ENCODE data around the gene PTPRG.
A peak's percentile ranks its signal among the peaks of the same experiment; 100 is the strongest.

PTPRG gene

GRCh38 chr3:61865466-61866152, 304.2 kb downstream of the PTPRG start:
- H3K18ac ChIP-seq (ENCODE audit: low read length): no peak overlapping the region
- H3K79me2 ChIP-seq (ENCODE audit: control insufficient read depth, insufficient read depth, low read length, poor library complexity): no peaks in the 10 kb centered on the region
- no peak overlapping the region for H3K4ac ChIP-seq (ENCODE audit: low read depth, low read length)
- no peak overlapping the region for H4K91ac ChIP-seq (ENCODE audit: low read depth, low read length)
- no peaks in the 10 kb centered on the region for H3K36me3 ChIP-seq (ENCODE audit: control insufficient read depth in 1 of 2, insufficient read depth in 2 of 2, low read length in 2 of 2)
- no peak for DNase-seq
- no peak overlapping the region for H2BK120ac ChIP-seq (ENCODE audit: insufficient read depth, low read length, poor library complexity)
- no peak overlapping the region for H2AFZ ChIP-seq (ENCODE audit: insufficient read depth, low read length, poor library complexity)
- H3K9ac ChIP-seq (ENCODE audit: low read length): no peak overlapping the region
- H3K27ac ChIP-seq (ENCODE audit: low read depth, low read length): no peak overlapping the region
- no peak overlapping the region for H3K23ac ChIP-seq (ENCODE audit: low read length)
- H3K4me1 ChIP-seq (ENCODE audit: control insufficient read depth in 1 of 2, insufficient read depth in 2 of 2, low read length in 2 of 2): peaks cover 2 to 21% of the 10 kb centered on the region in 2 experiments
- no peak overlapping the region for H3K4me2 ChIP-seq (ENCODE audit: low read length)
- no peak overlapping the region for H2AK5ac ChIP-seq (ENCODE audit: low read length)
- H3K4me3 ChIP-seq (ENCODE audit: low read depth, low read length): no peak overlapping the region
- no peak overlapping the region for H2BK12ac ChIP-seq (ENCODE audit: low read length)
- H3K9me3 ChIP-seq (ENCODE audit: insufficient read depth, low read depth, low read length): no peaks in the 10 kb centered on the region
- no peak overlapping the region for H3K14ac ChIP-seq (ENCODE audit: low read length)
- no peaks in the 10 kb centered on the region for H3K27me3 ChIP-seq (ENCODE audit: insufficient read depth, low read length)
- WGBS (ENCODE audit: extremely low coverage, insufficient coverage, insufficient read length): no CpG with 5 or more reads among the region's 6 CpGs
- H2BK5ac ChIP-seq (ENCODE audit: low read depth, low read length, poor library complexity): no peak overlapping the region
- H3K79me1 ChIP-seq (ENCODE audit: low read length): no peaks in the 10 kb centered on the region
- no peak overlapping the region for H4K12ac ChIP-seq (ENCODE audit: low read depth, low read length)
- no peak overlapping the region for H4K8ac ChIP-seq (ENCODE audit: low read depth, low read length)

- Histone ChIP-seq H2BK5ac (ENCODE audit: low read depth, low read length, poor library complexity) (no peak overlapping the region), H3K9me3 (ENCODE audit: insufficient read depth, low read depth, low read length) (no peaks in the 10 kb centered on the region), H3K4ac (ENCODE audit: low read depth, low read length) (no peak overlapping the region), H3K36me3 (ENCODE audit: control insufficient read depth in 1 of 2, insufficient read depth in 2 of 2, low read length in 2 of 2) (no peaks in the 10 kb centered on the region), H3K9ac (ENCODE audit: low read length) (no peak overlapping the region), H4K12ac (ENCODE audit: low read depth, low read length) (no peak overlapping the region), H3K23ac (ENCODE audit: low read length) (no peak overlapping the region), H4K8ac (ENCODE audit: low read depth, low read length) (no peak overlapping the region), H3K4me2 (ENCODE audit: low read length) (no peak overlapping the region), H4K91ac (ENCODE audit: low read depth, low read length) (no peak overlapping the region), H3K18ac (ENCODE audit: low read length) (no peak overlapping the region), H3K79me2 (ENCODE audit: control insufficient read depth, insufficient read depth, low read length, poor library complexity) (no peaks in the 10 kb centered on the region), H3K4me3 (ENCODE audit: low read depth, low read length) (no peak overlapping the region), H3K27me3 (ENCODE audit: insufficient read depth, low read length) (no peaks in the 10 kb centered on the region), H2BK120ac (ENCODE audit: insufficient read depth, low read length, poor library complexity) (no peak overlapping the region), H2AK5ac (ENCODE audit: low read length) (no peak overlapping the region), H3K4me1 (ENCODE audit: control insufficient read depth in 1 of 2, insufficient read depth in 2 of 2, low read length in 2 of 2) (peaks cover 2 to 21% of the 10 kb centered on the region in 2 experiments), H2AFZ (ENCODE audit: insufficient read depth, low read length, poor library complexity) (no peak overlapping the region), H3K79me1 (ENCODE audit: low read length) (no peaks in the 10 kb centered on the region), H3K27ac (ENCODE audit: low read depth, low read length) (no peak overlapping the region), H2BK12ac (ENCODE audit: low read length) (no peak overlapping the region), H3K14ac (ENCODE audit: low read length) (no peak overlapping the region)
- no CpG with 5 or more reads among the region's 2 CpGs for WGBS (ENCODE audit: extremely low coverage, insufficient coverage, insufficient read length)
- no peak for DNase-seq
These were observed 304.8 kb downstream of the PTPRG start for GRCh38 chr3:61866153-61866542.

GRCh38 chr3:61866961-61867461, 305.6 kb downstream of the PTPRG start:
- H3K18ac ChIP-seq (ENCODE audit: low read length): no peak overlapping the region
- no peak overlapping the region for H2BK120ac ChIP-seq (ENCODE audit: insufficient read depth, low read length, poor library complexity)
- no peaks in the 10 kb centered on the region for H3K79me2 ChIP-seq (ENCODE audit: control insufficient read depth, insufficient read depth, low read length, poor library complexity)
- H3K4me2 ChIP-seq (ENCODE audit: low read length): no peak overlapping the region
- WGBS (ENCODE audit: extremely low coverage, insufficient coverage, insufficient read length): no CpG with 5 or more reads among the region's 7 CpGs
- peak overlapping the region; percentile 11 for H4K91ac ChIP-seq (ENCODE audit: low read depth, low read length)
- H3K79me1 ChIP-seq (ENCODE audit: low read length): no peaks in the 10 kb centered on the region
- H3K36me3 ChIP-seq (ENCODE audit: control insufficient read depth in 1 of 2, insufficient read depth in 2 of 2, low read length in 2 of 2): no peaks in the 10 kb centered on the region
- no peak overlapping the region for H4K12ac ChIP-seq (ENCODE audit: low read depth, low read length)
- H3K9ac ChIP-seq (ENCODE audit: low read length): no peak overlapping the region
- no peaks in the 10 kb centered on the region for H3K9me3 ChIP-seq (ENCODE audit: insufficient read depth, low read depth, low read length)
- H2AFZ ChIP-seq (ENCODE audit: insufficient read depth, low read length, poor library complexity): no peak overlapping the region
- H2AK5ac ChIP-seq (ENCODE audit: low read length): no peak overlapping the region
- peak overlapping the region; percentile 56 for H2BK12ac ChIP-seq (ENCODE audit: low read length)
- H3K4me3 ChIP-seq (ENCODE audit: low read depth, low read length): no peak overlapping the region
- no peak overlapping the region for H3K14ac ChIP-seq (ENCODE audit: low read length)
- H3K23ac ChIP-seq (ENCODE audit: low read length): no peak overlapping the region
- no peak overlapping the region for H3K27ac ChIP-seq (ENCODE audit: low read depth, low read length)
- H3K4ac ChIP-seq (ENCODE audit: low read depth, low read length): no peak overlapping the region
- no peak for DNase-seq
- H3K27me3 ChIP-seq (ENCODE audit: insufficient read depth, low read length): no peaks in the 10 kb centered on the region
- no peak overlapping the region for H4K8ac ChIP-seq (ENCODE audit: low read depth, low read length)
- peaks cover 2 to 21% of the 10 kb centered on the region in 2 experiments for H3K4me1 ChIP-seq (ENCODE audit: control insufficient read depth in 1 of 2, insufficient read depth in 2 of 2, low read length in 2 of 2)
- no peak overlapping the region for H2BK5ac ChIP-seq (ENCODE audit: low read depth, low read length, poor library complexity)

GRCh38 chr3:61868499-61868898, 307.1 kb downstream of the PTPRG start:
- Histone ChIP-seq H3K9ac (ENCODE audit: low read length) (no peak overlapping the region), H2AK5ac (ENCODE audit: low read length) (no peak overlapping the region), H4K8ac (ENCODE audit: low read depth, low read length) (no peak overlapping the region), H3K4me3 (ENCODE audit: low read depth, low read length) (no peak overlapping the region), H3K36me3 (ENCODE audit: control insufficient read depth in 1 of 2, insufficient read depth in 2 of 2, low read length in 2 of 2) (no peaks in the 10 kb centered on the region), H3K4ac (ENCODE audit: low read depth, low read length) (no peak overlapping the region), H3K9me3 (ENCODE audit: insufficient read depth, low read depth, low read length) (no peaks in the 10 kb centered on the region), H3K23ac (ENCODE audit: low read length) (no peak overlapping the region), H3K4me2 (ENCODE audit: low read length) (no peak overlapping the region), H3K18ac (ENCODE audit: low read length) (no peak overlapping the region), H3K27ac (ENCODE audit: low read depth, low read length) (no peak overlapping the region), H2BK5ac (ENCODE audit: low read depth, low read length, poor library complexity) (no peak overlapping the region), H2BK12ac (ENCODE audit: low read length) (no peak overlapping the region), H4K91ac (ENCODE audit: low read depth, low read length) (no peak overlapping the region), H4K12ac (ENCODE audit: low read depth, low read length) (no peak overlapping the region), H3K14ac (ENCODE audit: low read length) (no peak overlapping the region), H3K79me1 (ENCODE audit: low read length) (no peaks in the 10 kb centered on the region), H3K4me1 (ENCODE audit: control insufficient read depth in 1 of 2, insufficient read depth in 2 of 2, low read length in 2 of 2) (peaks cover 2 to 16% of the 10 kb centered on the region in 2 experiments), H3K79me2 (ENCODE audit: control insufficient read depth, insufficient read depth, low read length, poor library complexity) (no peaks in the 10 kb centered on the region), H2BK120ac (ENCODE audit: insufficient read depth, low read length, poor library complexity) (no peak overlapping the region), H3K27me3 (ENCODE audit: insufficient read depth, low read length) (no peaks in the 10 kb centered on the region), H2AFZ (ENCODE audit: insufficient read depth, low read length, poor library complexity) (no peak overlapping the region)
- WGBS (ENCODE audit: extremely low coverage, insufficient coverage, insufficient read length): no CpG with 5 or more reads among the region's 1 CpG
- DNase-seq: no peak
